Lung (tissue), 12 donors: Measurements from ENCODE around the gene OPCML. TPM values are rescaled to one million over a fixed set of nuclear protein-coding genes. Genes with fewer than 3 reads are reported as not detected.

Experiments
- ATAC-seq: fragments of 200-7000 bp; cut with Tn5 transposase; one replicate; pipeline ENCODE4 v1.9.1; 2020; ENCODE audit warnings: moderate number of reproducible peaks; ENCODE audit not compliant: insufficient read depth, low FRiP score
- DNase-seq, 3 donors: peaks; one replicate each; pipeline ENCODE4 v3.0.0-alpha.2; 2013 to 2017
- H3K27ac ChIP-seq, 2 donors: one replicate each; pipeline ENCODE4 v1.5.1; 2013; ENCODE audit warnings: mild to moderate bottlenecking in 2 of 2, moderate library complexity in 2 of 2, control low read depth in 1 of 2, inconsistent platforms in 1 of 2, low read depth in 1 of 2, low read length in 1 of 2
- H3K27me3 ChIP-seq, 3 donors: one replicate each; pipeline ENCODE4 v1.5.1; 2013; ENCODE audit warnings: low read length in 2 of 3; ENCODE audit not compliant: control insufficient read depth in 3 of 3, insufficient read depth in 3 of 3
- H3K36me3 ChIP-seq, 4 donors: one replicate each; pipeline ENCODE4 v1.5.1; 2013; ENCODE audit warnings: low read length in 4 of 4, mild to moderate bottlenecking in 1 of 4, moderate library complexity in 1 of 4; ENCODE audit not compliant: control insufficient read depth in 4 of 4, insufficient read depth in 4 of 4
- H3K4me1 ChIP-seq, 5 donors: one replicate each; pipeline ENCODE4 v1.5.1; 2013; ENCODE audit warnings: low read length in 5 of 5, mild to moderate bottlenecking in 2 of 5, moderate library complexity in 1 of 5; ENCODE audit not compliant: control insufficient read depth in 5 of 5, insufficient read depth in 5 of 5
- H3K4me3 ChIP-seq: one replicate; pipeline ENCODE4 v1.5.1; 2013; ENCODE audit warnings: mild to moderate bottlenecking, control low read depth, moderate library complexity
- H3K9ac ChIP-seq, 2 donors: one replicate each; pipeline ENCODE4 v1.5.1; 2013; ENCODE audit warnings: low read length in 2 of 2, control low read depth in 1 of 2; ENCODE audit not compliant: insufficient read depth in 1 of 2
- H3K9me3 ChIP-seq, 4 donors: one replicate each; pipeline ENCODE4 v1.5.1; 2013; ENCODE audit warnings: low read length in 3 of 4, mild to moderate bottlenecking in 1 of 4, moderate library complexity in 1 of 4; ENCODE audit not compliant: control insufficient read depth in 4 of 4, insufficient read depth in 3 of 4
- CTCF ChIP-seq: IDR thresholded peaks from 2 replicates; pipeline ENCODE4 v1.5.1; 2012; ENCODE audit warnings: mild to moderate bottlenecking; ENCODE audit errors: control extremely low read depth, extremely low read depth
- WGBS, 2 donors: extraction: QIAGEN DNeasy Blood & Tissue Kit; methylation state at CpG; one replicate each; pipeline ENCODE4 v1.1.7; 2013; 5-methylcytosine and 5-hydroxymethylcytosine counted together
- polyA plus RNA-seq, 2 donors: library from polyadenylated mRNA; stranded (reverse); fragments of 200-250 nt; gene quantifications; one replicate each; pipeline ENCODE4 v1.2.1, GENCODE V29; 2013
- total RNA-seq, 2 donors: library from RNA; depleted of rRNA in 1 of 2; stranded (reverse); fragments of >200 nt in 1 of 2; gene quantifications; one replicate each; pipeline ENCODE4 v1.2.1, GENCODE V29; 2014 to 2021
- donor health status: control.
- donor health status: control.
- donor health status: Bipolar disorder and iron deficiency.
- donor health status: healthy.
- donor health status: DM: yes; HTN: yes; CAD: no.

OPCML gene
- total and polyA plus RNA-seq, 4 donors: 0.49 to 0.74 TPM; not detected in 2

DNA sequence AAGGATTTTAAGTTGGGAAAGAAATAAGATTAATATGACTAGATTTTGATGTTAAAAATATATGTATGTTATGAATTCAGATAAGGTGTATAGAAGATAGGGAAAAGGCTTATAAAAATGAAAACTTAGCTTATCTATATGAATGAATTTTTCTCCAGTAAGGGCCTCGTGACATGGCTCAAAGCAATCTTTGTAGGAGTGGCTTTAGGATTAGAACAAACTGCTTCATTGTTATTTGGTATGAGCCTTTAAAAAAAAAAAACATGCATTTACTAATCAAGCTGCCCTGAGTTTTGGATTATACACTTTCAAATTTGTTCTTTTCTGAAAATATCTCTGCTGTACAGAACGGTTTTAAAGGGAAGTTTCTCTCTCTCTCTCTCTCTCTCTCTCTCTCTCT, 905.9 kb downstream of the OPCML start:
- WGBS, 2 donors: 64 to 76% methylated on average over 2 of the region's 2 CpGs
- H3K4me3 ChIP-seq: no peak overlapping the region
- DNase-seq (no peak), ATAC-seq (no peak)
- TF ChIP-seq CTCF: no peak
- no peak overlapping the region for H3K9ac ChIP-seq
- H3K27me3 ChIP-seq: no peaks in the 10 kb centered on the region
- peaks cover 0 to 2% (median 0%) of the 10 kb centered on the region in 4 donors for H3K9me3 ChIP-seq
- no peak overlapping the region for H3K27ac ChIP-seq
- no peaks in the 10 kb centered on the region for H3K36me3 ChIP-seq
- no peaks in the 10 kb centered on the region for H3K4me1 ChIP-seq

DNA sequence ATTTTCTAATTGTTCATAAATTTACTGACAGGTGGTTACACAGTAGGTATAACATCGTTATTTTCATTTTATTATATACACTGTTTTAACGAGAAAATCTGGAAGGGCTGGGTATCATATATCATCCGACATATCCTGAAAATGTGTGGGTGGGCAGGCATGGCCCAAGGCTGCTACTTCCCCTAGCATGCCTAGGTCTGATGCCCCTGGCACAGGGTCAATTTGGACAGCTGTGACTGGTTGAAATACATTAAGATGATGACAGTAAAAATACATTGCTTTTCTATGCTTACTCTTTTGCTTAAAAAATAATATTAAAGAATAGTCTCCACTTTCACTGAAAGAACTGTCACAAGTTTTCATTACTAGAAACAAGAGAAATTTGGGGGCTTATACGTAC, 908.8 kb downstream of the OPCML start:
- WGBS, 2 donors: 70 to 72% methylated on average over 4 of the region's 4 CpGs
- H3K9ac ChIP-seq: no peak overlapping the region
- no peaks in the 10 kb centered on the region for H3K36me3 ChIP-seq
- H3K4me1 ChIP-seq: no peaks in the 10 kb centered on the region
- no peak for TF ChIP-seq CTCF
- no peak overlapping the region for H3K4me3 ChIP-seq
- ATAC-seq (no peak), DNase-seq (no peak)
- H3K27me3 ChIP-seq: no peaks in the 10 kb centered on the region
- H3K9me3 ChIP-seq: no peaks in the 10 kb centered on the region
- H3K27ac ChIP-seq: no peak overlapping the region

DNA sequence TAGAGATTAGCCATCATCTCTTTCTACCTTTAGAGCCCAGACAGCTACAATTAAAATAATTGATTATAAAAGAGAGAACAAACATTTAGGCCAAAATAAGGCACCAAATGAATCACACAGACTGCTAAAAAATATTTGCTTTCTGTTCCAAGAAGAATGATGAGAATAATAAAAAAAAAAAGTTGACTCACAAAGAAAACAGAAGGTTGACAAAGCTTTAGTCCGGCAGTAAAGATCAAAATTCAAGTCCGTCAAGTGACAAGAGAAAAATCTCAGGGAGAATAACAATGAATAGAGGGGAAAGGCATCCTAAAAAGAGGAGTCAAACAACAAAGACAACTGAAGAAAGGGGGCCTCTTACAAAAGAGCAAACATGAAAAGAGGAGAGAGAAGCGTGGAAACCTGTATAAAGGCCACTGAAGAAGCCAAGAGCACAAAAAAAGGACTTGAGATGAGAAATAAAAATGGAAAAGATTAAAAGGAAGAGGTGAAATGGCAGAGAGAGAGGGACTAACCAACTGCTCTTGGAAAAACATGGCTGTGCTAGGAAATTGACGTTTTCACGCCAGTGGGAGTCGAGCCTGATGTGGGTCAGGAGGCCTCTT, 910.2 kb downstream of the OPCML start:
- Histone ChIP-seq H3K36me3 (no peaks in the 10 kb centered on the region), H3K4me3 (no peak overlapping the region), H3K9me3 (no peaks in the 10 kb centered on the region), H3K27ac (no peak overlapping the region), H3K9ac (no peak overlapping the region), H3K27me3 (no peaks in the 10 kb centered on the region), H3K4me1 (no peaks in the 10 kb centered on the region)
- ATAC-seq (no peak), DNase-seq (no peak)
- 85% methylated on average over 6 of the region's 6 CpGs for WGBS, 2 donors
- no peak for TF ChIP-seq CTCF

GRCh38 chr11:132620423-132620822, 911.9 kb downstream of the OPCML start:
- Histone ChIP-seq H3K9me3 (no peaks in the 10 kb centered on the region), H3K4me1 (no peaks in the 10 kb centered on the region), H3K4me3 (no peak overlapping the region), H3K36me3 (no peaks in the 10 kb centered on the region), H3K27ac (no peak overlapping the region), H3K27me3 (no peaks in the 10 kb centered on the region), H3K9ac (no peak overlapping the region)
- ATAC-seq (no peak), DNase-seq (no peak)
- no peak for TF ChIP-seq CTCF
- WGBS, 2 donors: 75 to 81% methylated on average over 2 of the region's 2 CpGs
